ENCODE measurements around the gene ATR.
"Not testable (repeated sequence)": the region's sequence is repeated elsewhere in the genome, so short reads cannot be mapped to it uniquely, and the experiment has no call there.

ATR gene

GRCh38 chr3:142566096-142566495, 12.4 kb downstream of the ATR start:
- no peaks in the 10 kb centered on the region for H3K27me3 ChIP-seq (ENCODE audit: low read depth, low read length)
- H3K4me3 ChIP-seq (ENCODE audit: low read depth in 1 of 2, low read length in 2 of 2): no peak overlapping the region
- no peaks in the 10 kb centered on the region for H3K9me3 ChIP-seq (ENCODE audit: control insufficient read depth in 1 of 2, low read length in 2 of 2)
- no peaks in the 10 kb centered on the region for H3K4me1 ChIP-seq (ENCODE audit: control insufficient read depth in 1 of 2, insufficient read depth in 2 of 2, low read length in 2 of 2)
- no peak overlapping the region for H3K27ac ChIP-seq (ENCODE audit: low read length)
- H3K36me3 ChIP-seq (ENCODE audit: control insufficient read depth in 1 of 2, insufficient read depth in 2 of 2, low read length in 2 of 2): peaks cover 4 to 24% of the 10 kb centered on the region in 2 donors

DNA sequence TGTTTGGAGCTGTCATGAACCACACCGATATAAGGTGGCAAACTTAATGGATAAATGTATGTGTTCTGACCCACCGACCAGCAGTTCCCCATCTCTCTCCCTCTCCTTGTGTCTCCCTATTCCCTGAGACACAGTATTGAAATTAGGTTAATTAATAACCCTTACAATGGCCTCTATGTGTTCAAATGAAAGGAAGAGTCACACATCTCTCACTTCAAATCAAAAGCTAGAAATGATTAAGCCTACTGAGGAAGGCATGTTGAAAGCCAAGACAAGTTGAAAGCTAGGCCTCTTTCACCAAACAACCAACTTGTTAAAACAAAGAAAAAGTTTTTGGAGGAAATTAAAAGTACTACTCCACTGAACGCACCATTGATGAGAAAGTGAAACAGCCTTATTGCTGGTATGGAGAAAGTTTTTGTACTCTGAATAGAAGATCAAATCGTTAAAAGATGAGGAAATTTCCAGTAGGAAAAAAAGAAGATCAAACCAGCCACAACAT, 15.0 kb downstream of the ATR start:
- H3K27ac ChIP-seq (ENCODE audit: low read length): no peak overlapping the region
- no peaks in the 10 kb centered on the region for H3K27me3 ChIP-seq (ENCODE audit: low read depth, low read length)
- no peaks in the 10 kb centered on the region for H3K4me1 ChIP-seq (ENCODE audit: control insufficient read depth in 1 of 2, insufficient read depth in 2 of 2, low read length in 2 of 2)
- H3K4me3 ChIP-seq (ENCODE audit: low read depth in 1 of 2, low read length in 2 of 2): no peak overlapping the region
- H3K36me3 ChIP-seq (ENCODE audit: control insufficient read depth in 1 of 2, insufficient read depth in 2 of 2, low read length in 2 of 2): peaks cover 12 to 27% of the 10 kb centered on the region in 2 donors
- H3K9me3 ChIP-seq (ENCODE audit: control insufficient read depth in 1 of 2, low read length in 2 of 2): no peaks in the 10 kb centered on the region

DNA sequence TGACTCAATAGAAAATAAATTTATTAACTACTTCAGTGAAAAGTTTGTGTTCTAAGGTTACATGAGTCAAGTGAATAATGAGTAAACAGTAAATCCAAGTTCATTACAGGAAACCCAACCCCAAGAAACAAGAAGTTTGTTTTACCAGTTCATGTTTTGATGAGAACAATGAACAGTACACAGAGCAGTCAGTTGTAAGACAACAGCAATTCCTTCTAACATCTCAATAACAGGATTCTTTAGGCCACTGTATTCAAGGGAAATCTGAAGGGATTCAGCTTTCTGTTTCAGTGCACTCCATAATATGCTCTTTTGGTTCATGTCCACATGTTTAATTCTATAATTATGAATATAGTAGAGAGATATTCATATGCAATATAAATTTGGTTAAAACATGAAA, 18.4 kb downstream of the ATR start:
- H3K4me1 ChIP-seq (ENCODE audit: control insufficient read depth in 1 of 2, insufficient read depth in 2 of 2, low read length in 2 of 2): no peaks in the 10 kb centered on the region
- H3K27ac ChIP-seq (ENCODE audit: low read length): no peak overlapping the region
- H3K36me3 ChIP-seq (ENCODE audit: control insufficient read depth in 1 of 2, insufficient read depth in 2 of 2, low read length in 2 of 2): peaks cover 24 to 38% of the 10 kb centered on the region in 2 donors
- no peaks in the 10 kb centered on the region for H3K27me3 ChIP-seq (ENCODE audit: low read depth, low read length)
- H3K4me3 ChIP-seq (ENCODE audit: low read depth in 1 of 2, low read length in 2 of 2): no peak overlapping the region
- no peaks in the 10 kb centered on the region for H3K9me3 ChIP-seq (ENCODE audit: control insufficient read depth in 1 of 2, low read length in 2 of 2)

- H3K27me3 ChIP-seq (ENCODE audit: low read depth, low read length): no peaks in the 10 kb centered on the region
- H3K4me1 ChIP-seq (ENCODE audit: control insufficient read depth in 1 of 2, insufficient read depth in 2 of 2, low read length in 2 of 2): no peaks in the 10 kb centered on the region
- no peaks in the 10 kb centered on the region for H3K9me3 ChIP-seq (ENCODE audit: control insufficient read depth in 1 of 2, low read length in 2 of 2)
- peaks cover 38 to 53% of the 10 kb centered on the region in 2 donors for H3K36me3 ChIP-seq (ENCODE audit: control insufficient read depth in 1 of 2, insufficient read depth in 2 of 2, low read length in 2 of 2)
- no peak overlapping the region for H3K4me3 ChIP-seq (ENCODE audit: low read depth in 1 of 2, low read length in 2 of 2)
- H3K27ac ChIP-seq (ENCODE audit: low read length): no peak overlapping the region
Observed at GRCh38 chr3:142553741-142554140, 24.8 kb downstream of the ATR start.

GRCh38 chr3:142552579-142552978, 26.0 kb downstream of the ATR start:
- H3K27ac ChIP-seq (ENCODE audit: low read length); H3K4me1 ChIP-seq (ENCODE audit: control insufficient read depth in 1 of 2, insufficient read depth in 2 of 2, low read length in 2 of 2); H3K27me3 ChIP-seq (ENCODE audit: low read depth, low read length); H3K9me3 ChIP-seq (ENCODE audit: control insufficient read depth in 1 of 2, low read length in 2 of 2); H3K4me3 ChIP-seq (ENCODE audit: low read depth in 1 of 2, low read length in 2 of 2): not testable (repeated sequence)
- H3K36me3 ChIP-seq (ENCODE audit: control insufficient read depth in 1 of 2, insufficient read depth in 2 of 2, low read length in 2 of 2): peaks cover 41 to 61% of the 10 kb centered on the region in 2 donors

GRCh38 chr3:142549986-142550385, 28.5 kb downstream of the ATR start:
- Histone ChIP-seq H3K4me3 (ENCODE audit: low read depth in 1 of 2, low read length in 2 of 2) (no peak overlapping the region), H3K36me3 (ENCODE audit: control insufficient read depth in 1 of 2, insufficient read depth in 2 of 2, low read length in 2 of 2) (peaks cover 38 to 70% of the 10 kb centered on the region in 2 donors), H3K27ac (ENCODE audit: low read length) (no peak overlapping the region), H3K27me3 (ENCODE audit: low read depth, low read length) (no peaks in the 10 kb centered on the region), H3K9me3 (ENCODE audit: control insufficient read depth in 1 of 2, low read length in 2 of 2) (no peaks in the 10 kb centered on the region), H3K4me1 (ENCODE audit: control insufficient read depth in 1 of 2, insufficient read depth in 2 of 2, low read length in 2 of 2) (no peaks in the 10 kb centered on the region)

GRCh38 chr3:142543307-142543706, 35.2 kb downstream of the ATR start:
- Histone ChIP-seq H3K36me3 (ENCODE audit: control insufficient read depth in 1 of 2, insufficient read depth in 2 of 2, low read length in 2 of 2) (peaks cover 10 to 24% of the 10 kb centered on the region in 2 donors), H3K4me3 (ENCODE audit: low read depth in 1 of 2, low read length in 2 of 2) (no peak overlapping the region), H3K9me3 (ENCODE audit: control insufficient read depth in 1 of 2, low read length in 2 of 2) (no peaks in the 10 kb centered on the region), H3K27me3 (ENCODE audit: low read depth, low read length) (no peaks in the 10 kb centered on the region), H3K4me1 (ENCODE audit: control insufficient read depth in 1 of 2, insufficient read depth in 2 of 2, low read length in 2 of 2) (no peaks in the 10 kb centered on the region), H3K27ac (ENCODE audit: low read length) (no peak overlapping the region)

DNA sequence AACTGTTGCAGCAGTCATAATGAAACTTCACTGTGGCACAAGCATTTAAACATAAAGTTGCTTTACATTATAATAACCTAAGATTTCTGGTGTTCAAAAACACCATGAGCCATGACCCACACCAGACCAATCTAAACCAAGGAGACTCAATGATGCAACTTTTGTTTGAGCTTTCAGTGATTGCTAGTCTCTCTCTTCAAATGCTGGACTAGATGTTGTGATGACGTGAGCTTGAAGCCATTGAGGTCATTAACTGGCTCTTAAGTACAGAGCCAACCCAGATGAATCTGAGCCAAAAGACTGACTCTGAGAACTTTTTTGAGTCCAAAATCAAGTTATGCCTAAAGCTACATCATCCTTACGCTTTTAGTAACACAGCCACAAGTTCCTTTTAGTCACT, 36.5 kb downstream of the ATR start:
- Histone ChIP-seq H3K27ac (ENCODE audit: low read length) (no peak overlapping the region), H3K36me3 (ENCODE audit: control insufficient read depth in 1 of 2, insufficient read depth in 2 of 2, low read length in 2 of 2) (peaks cover 10 to 17% of the 10 kb centered on the region in 2 donors), H3K4me1 (ENCODE audit: control insufficient read depth in 1 of 2, insufficient read depth in 2 of 2, low read length in 2 of 2) (no peaks in the 10 kb centered on the region)

GRCh38 chr3:142536519-142536918, 42.0 kb downstream of the ATR start:
- no peak overlapping the region for H3K4me3 ChIP-seq (ENCODE audit: low read depth in 1 of 2, low read length in 2 of 2)
- no peak overlapping the region for H3K27ac ChIP-seq (ENCODE audit: low read length)
- H3K9me3 ChIP-seq (ENCODE audit: control insufficient read depth in 1 of 2, low read length in 2 of 2): no peaks in the 10 kb centered on the region
- H3K27me3 ChIP-seq (ENCODE audit: low read depth, low read length): no peaks in the 10 kb centered on the region
- peaks cover 34 to 38% of the 10 kb centered on the region in 2 donors for H3K36me3 ChIP-seq (ENCODE audit: control insufficient read depth in 1 of 2, insufficient read depth in 2 of 2, low read length in 2 of 2)
- H3K4me1 ChIP-seq (ENCODE audit: control insufficient read depth in 1 of 2, insufficient read depth in 2 of 2, low read length in 2 of 2): no peaks in the 10 kb centered on the region

More for the DNA sequence above, 36.5 kb downstream of the ATR start:
- no peaks in the 10 kb centered on the region for H3K27me3 ChIP-seq (ENCODE audit: low read depth, low read length)
- H3K9me3 ChIP-seq (ENCODE audit: control insufficient read depth in 1 of 2, low read length in 2 of 2): no peaks in the 10 kb centered on the region
- no peak overlapping the region for H3K4me3 ChIP-seq (ENCODE audit: low read depth in 1 of 2, low read length in 2 of 2)

- H3K9me3 ChIP-seq (ENCODE audit: control insufficient read depth in 1 of 2, low read length in 2 of 2): no peaks in the 10 kb centered on the region
- no peaks in the 10 kb centered on the region for H3K27me3 ChIP-seq (ENCODE audit: low read depth, low read length)
- no peak overlapping the region for H3K4me3 ChIP-seq (ENCODE audit: low read depth in 1 of 2, low read length in 2 of 2)
- H3K36me3 ChIP-seq (ENCODE audit: control insufficient read depth in 1 of 2, insufficient read depth in 2 of 2, low read length in 2 of 2): peaks cover 34 to 42% of the 10 kb centered on the region in 2 donors
- no peak overlapping the region for H3K27ac ChIP-seq (ENCODE audit: low read length)
- H3K4me1 ChIP-seq (ENCODE audit: control insufficient read depth in 1 of 2, insufficient read depth in 2 of 2, low read length in 2 of 2): no peaks in the 10 kb centered on the region
Observed at GRCh38 chr3:142534543-142534942, 44.0 kb downstream of the ATR start.

- no peaks in the 10 kb centered on the region for H3K4me1 ChIP-seq (ENCODE audit: control insufficient read depth in 1 of 2, insufficient read depth in 2 of 2, low read length in 2 of 2)
- no peak overlapping the region for H3K27ac ChIP-seq (ENCODE audit: low read length)
- H3K4me3 ChIP-seq (ENCODE audit: low read depth in 1 of 2, low read length in 2 of 2): no peak overlapping the region
- no peaks in the 10 kb centered on the region for H3K27me3 ChIP-seq (ENCODE audit: low read depth, low read length)
- H3K36me3 ChIP-seq (ENCODE audit: control insufficient read depth in 1 of 2, insufficient read depth in 2 of 2, low read length in 2 of 2): peaks cover 22 to 30% of the 10 kb centered on the region in 2 donors
- H3K9me3 ChIP-seq (ENCODE audit: control insufficient read depth in 1 of 2, low read length in 2 of 2): no peaks in the 10 kb centered on the region
Observed at GRCh38 chr3:142530296-142530695, 48.2 kb downstream of the ATR start.

DNA sequence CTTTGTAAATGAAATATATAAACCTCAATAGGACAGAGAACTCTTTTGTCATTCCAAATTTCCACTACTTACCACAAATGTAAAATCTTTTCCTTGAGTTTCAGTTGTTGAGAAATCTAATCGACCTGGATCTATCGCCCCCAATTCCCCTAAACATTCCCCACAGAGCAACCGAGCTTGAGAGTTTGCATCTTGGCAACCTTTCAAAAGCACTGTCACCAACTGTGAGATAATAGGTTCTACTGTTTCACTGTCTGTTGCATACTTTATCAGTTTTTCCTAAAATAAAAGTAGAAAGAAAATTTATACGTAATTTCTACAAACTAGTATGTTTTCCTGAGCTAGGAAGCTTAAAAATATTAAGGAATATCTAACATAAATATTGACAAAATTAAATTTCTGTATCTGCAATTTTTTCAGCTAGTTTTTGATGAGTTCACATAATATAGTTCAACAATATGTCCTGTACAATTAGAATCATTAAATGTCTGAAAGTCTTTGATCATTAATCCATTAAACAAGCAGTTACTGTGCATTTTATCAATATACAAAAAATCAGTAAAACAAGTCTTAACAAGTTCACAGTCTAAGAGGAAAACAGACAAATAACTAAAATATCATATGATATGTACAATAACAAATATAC, 54.5 kb downstream of the ATR start:
- Histone ChIP-seq H3K4me1 (ENCODE audit: control insufficient read depth in 1 of 2, insufficient read depth in 2 of 2, low read length in 2 of 2) (no peaks in the 10 kb centered on the region), H3K4me3 (ENCODE audit: low read depth in 1 of 2, low read length in 2 of 2) (no peak overlapping the region), H3K27ac (ENCODE audit: low read length) (no peak overlapping the region), H3K36me3 (ENCODE audit: control insufficient read depth in 1 of 2, insufficient read depth in 2 of 2, low read length in 2 of 2) (peaks cover 18 to 36% of the 10 kb centered on the region in 2 donors), H3K9me3 (ENCODE audit: control insufficient read depth in 1 of 2, low read length in 2 of 2) (no peaks in the 10 kb centered on the region), H3K27me3 (ENCODE audit: low read depth, low read length) (no peaks in the 10 kb centered on the region)

All from muscle layer of duodenum (tissue), 2 donors.